Fibroblast of lung (primary cell): ENCODE measurements around the gene DVL1. TPM values are rescaled to one million over a fixed set of nuclear protein-coding genes. Genes with fewer than 3 reads are reported as not detected.

Source experiments
- DNase-seq, 2 donors: peaks; one replicate each; pipeline versions ENCODE4 v3.0.0 to v3.0.0-alpha.2; 2010; ENCODE audit warnings: low read depth in 2 of 2
- H2AFZ ChIP-seq: 2 replicates; pipeline ENCODE4 v1.5.1; 2012; ENCODE audit warnings: low read length, control low read depth, inconsistent platforms
- H3K27ac ChIP-seq: 2 replicates; pipeline ENCODE4 v1.5.1; 2011; ENCODE audit warnings: low read length, control low read depth; ENCODE audit not compliant: insufficient read depth
- H3K27me3 ChIP-seq: 2 replicates; pipeline ENCODE4 v1.5.1; 2011; ENCODE audit warnings: mild to moderate bottlenecking, low read length; ENCODE audit not compliant: control insufficient read depth, insufficient read depth
- H3K36me3 ChIP-seq: 2 replicates; pipeline ENCODE4 v1.5.1; 2011; ENCODE audit warnings: low read length; ENCODE audit not compliant: control insufficient read depth, insufficient read depth
- H3K4me1 ChIP-seq: 2 replicates; pipeline ENCODE4 v1.5.1; 2011; ENCODE audit warnings: low read length; ENCODE audit not compliant: control insufficient read depth, insufficient read depth; ENCODE audit errors: extremely low read depth
- H3K4me2 ChIP-seq: 2 replicates; pipeline ENCODE4 v1.5.1; 2011; ENCODE audit warnings: low read length, control low read depth; ENCODE audit not compliant: insufficient read depth; ENCODE audit errors: extremely low read depth
- H3K4me3 ChIP-seq, 4 experiments: fragments of 200-600 bp in 1 of 4; sonication (generic) in 1 of 4; replicated peaks in 1 of 4; 2 replicates each; pipeline ENCODE4 v1.5.1; 2011 to 2016; ENCODE audit warnings: low read length in 4 of 4, low read depth in 3 of 4, mild to moderate bottlenecking in 3 of 4, control low read depth in 2 of 4, inconsistent platforms in 1 of 4, mixed read lengths in 1 of 4; ENCODE audit not compliant: insufficient read depth in 1 of 4; ENCODE audit errors: control extremely low read depth in 1 of 4
- H3K79me2 ChIP-seq: 2 replicates; pipeline ENCODE4 v1.5.1; 2012; ENCODE audit warnings: mild to moderate bottlenecking, low read length, inconsistent platforms; ENCODE audit not compliant: control insufficient read depth, insufficient read depth
- H3K9ac ChIP-seq: 2 replicates; pipeline ENCODE4 v1.5.1; 2011; ENCODE audit warnings: mild to moderate bottlenecking, low read length, control low read depth; ENCODE audit not compliant: insufficient read depth
- H3K9me3 ChIP-seq: 2 replicates; pipeline ENCODE4 v1.5.1; 2012; ENCODE audit warnings: low read depth, low read length; ENCODE audit not compliant: control insufficient read depth, insufficient read depth
- H4K20me1 ChIP-seq: 2 replicates; pipeline ENCODE4 v1.5.1; 2011; ENCODE audit warnings: low read length; ENCODE audit not compliant: control insufficient read depth, insufficient read depth; ENCODE audit errors: extremely low read depth
- EZH2 ChIP-seq: IDR thresholded peaks from 2 replicates; pipeline ENCODE4 v1.5.1; 2012; ENCODE audit warnings: low read length, control low read depth, mild to moderate bottlenecking; ENCODE audit errors: missing control alignments
- polyA plus RNA-seq, 2 donors: library from polyadenylated mRNA; depleted of rRNA in 1 of 2; stranded (reverse) in 1 of 2; unstranded in 1 of 2; fragments of >200 nt; gene quantifications; 2 replicates each; pipeline ENCODE4 v1.2.1, GENCODE V29; 2011 to 2012; ENCODE audit warnings: missing spikeins in 1 of 2
- total RNA-seq: library from RNA; depleted of rRNA; stranded (reverse); fragments of >200 nt; gene quantifications from 2 replicates; pipeline ENCODE4 v1.2.1, GENCODE V29; 2014
- TF ChIP-seq, protein P1 (sequence below), 2 donors: IDR thresholded peaks in 1 of 2; conservative IDR thresholded peaks in 1 of 2; 1 replicate in 1 of 2; 2 replicates in 1 of 2; pipeline ENCODE4 v1.5.1; 2011 to 2012; ENCODE audit warnings: low read length in 2 of 2, control low read depth in 1 of 2, inconsistent platforms in 1 of 2, low read depth in 1 of 2, mild to moderate bottlenecking in 1 of 2

The DVL1 gene
- total and polyA plus RNA-seq, 2 donors (not counting 1 experiment from before 2014, with no cell fraction given): 9.1 to 107 TPM

- DNase-seq: peak; percentile 73 to 80
- peaks cover 48% of the 10 kb centered on the region for H3K79me2 ChIP-seq
Observed at GRCh38 chr1:1305300-1306069, 43.7 kb downstream of the DVL1 start.

GRCh38 chr1:1304331-1305299, 44.6 kb downstream of the DVL1 start:
- no peak overlapping the region for H2AFZ ChIP-seq
- peak overlapping the region; percentile 39 for H3K27ac ChIP-seq
- H3K27me3 ChIP-seq: no peaks in the 10 kb centered on the region
- peak; percentile 73 to 79 for DNase-seq
- TF ChIP-seq EZH2: no peak
- TF ChIP-seq, protein P1, sequence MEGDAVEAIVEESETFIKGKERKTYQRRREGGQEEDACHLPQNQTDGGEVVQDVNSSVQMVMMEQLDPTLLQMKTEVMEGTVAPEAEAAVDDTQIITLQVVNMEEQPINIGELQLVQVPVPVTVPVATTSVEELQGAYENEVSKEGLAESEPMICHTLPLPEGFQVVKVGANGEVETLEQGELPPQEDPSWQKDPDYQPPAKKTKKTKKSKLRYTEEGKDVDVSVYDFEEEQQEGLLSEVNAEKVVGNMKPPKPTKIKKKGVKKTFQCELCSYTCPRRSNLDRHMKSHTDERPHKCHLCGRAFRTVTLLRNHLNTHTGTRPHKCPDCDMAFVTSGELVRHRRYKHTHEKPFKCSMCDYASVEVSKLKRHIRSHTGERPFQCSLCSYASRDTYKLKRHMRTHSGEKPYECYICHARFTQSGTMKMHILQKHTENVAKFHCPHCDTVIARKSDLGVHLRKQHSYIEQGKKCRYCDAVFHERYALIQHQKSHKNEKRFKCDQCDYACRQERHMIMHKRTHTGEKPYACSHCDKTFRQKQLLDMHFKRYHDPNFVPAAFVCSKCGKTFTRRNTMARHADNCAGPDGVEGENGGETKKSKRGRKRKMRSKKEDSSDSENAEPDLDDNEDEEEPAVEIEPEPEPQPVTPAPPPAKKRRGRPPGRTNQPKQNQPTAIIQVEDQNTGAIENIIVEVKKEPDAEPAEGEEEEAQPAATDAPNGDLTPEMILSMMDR (conservative IDR thresholded peaks at IDR 0.05 in 1 of 2, IDR thresholded peaks at IDR 0.05 in 1 of 2; ENCODE audit: low read depth in 1 of 2, low read length in 2 of 2): no peak
- H3K79me2 ChIP-seq: peaks cover 46% of the 10 kb centered on the region
- peak overlapping the region; percentile 39 for H3K9ac ChIP-seq
- peak overlapping the region; percentile 99 for H3K4me2 ChIP-seq
- peaks cover 21% of the 10 kb centered on the region for H3K4me1 ChIP-seq
- H3K4me3 ChIP-seq: peak overlapping the region; percentile 31 to 84 (median 78)
- peaks cover 12% of the 10 kb centered on the region for H3K36me3 ChIP-seq
- no peaks in the 10 kb centered on the region for H3K9me3 ChIP-seq
- H4K20me1 ChIP-seq: no peaks in the 10 kb centered on the region

More at GRCh38 chr1:1305300-1306069, 43.7 kb downstream of the DVL1 start:
- Histone ChIP-seq H3K27me3 (no peaks in the 10 kb centered on the region), H3K27ac (peak overlapping the region; percentile 39), H2AFZ (no peak overlapping the region), H3K9ac (peak overlapping the region; percentile 48), H4K20me1 (no peaks in the 10 kb centered on the region), H3K4me2 (peak overlapping the region; percentile 99), H3K4me1 (peaks cover 23% of the 10 kb centered on the region), H3K4me3 (peak overlapping the region; percentile 66 to 84 (median 78)), H3K9me3 (no peaks in the 10 kb centered on the region), H3K36me3 (peaks cover 13% of the 10 kb centered on the region)
- TF ChIP-seq, protein P1 (conservative IDR thresholded peaks at IDR 0.05 in 1 of 2, IDR thresholded peaks at IDR 0.05 in 1 of 2; ENCODE audit: low read depth in 1 of 2, low read length in 2 of 2): no peak
- TF ChIP-seq EZH2: no peak

GRCh38 chr1:1303736-1304135, 45.5 kb downstream of the DVL1 start:
- H3K4me2 ChIP-seq: peak overlapping the region; percentile 8
- no peaks in the 10 kb centered on the region for H3K27me3 ChIP-seq
- TF ChIP-seq EZH2: no peak
- TF ChIP-seq, protein P1 (conservative IDR thresholded peaks at IDR 0.05 in 1 of 2, IDR thresholded peaks at IDR 0.05 in 1 of 2; ENCODE audit: low read depth in 1 of 2, low read length in 2 of 2): no peak
- no peak for DNase-seq
- peaks cover 18% of the 10 kb centered on the region for H3K4me1 ChIP-seq
- peaks cover 13% of the 10 kb centered on the region for H3K36me3 ChIP-seq
- no peaks in the 10 kb centered on the region for H4K20me1 ChIP-seq
- no peak overlapping the region for H3K27ac ChIP-seq
- H3K9ac ChIP-seq: no peak overlapping the region
- no peak overlapping the region for H3K4me3 ChIP-seq
- H2AFZ ChIP-seq: no peak overlapping the region
- H3K9me3 ChIP-seq: no peaks in the 10 kb centered on the region
- peaks cover 38% of the 10 kb centered on the region for H3K79me2 ChIP-seq
